Muscle layer of duodenum (tissue), 2 donors: ENCODE measurements around the gene PTPRA.

Experiments used
- H3K27ac ChIP-seq: one replicate; pipeline ENCODE4 v1.7.0; 2013; ENCODE audit warnings: mild to moderate bottlenecking, low read length
- H3K27me3 ChIP-seq: one replicate; pipeline ENCODE4 v1.7.0; 2013; ENCODE audit warnings: low read depth, mild to moderate bottlenecking, control low read depth, low read length
- H3K36me3 ChIP-seq, 2 donors: one replicate each; pipeline ENCODE4 v1.7.0; 2013; ENCODE audit warnings: low read length in 2 of 2, control low read depth in 1 of 2, mild to moderate bottlenecking in 1 of 2; ENCODE audit not compliant: insufficient read depth in 2 of 2, control insufficient read depth in 1 of 2
- H3K4me1 ChIP-seq, 2 donors: one replicate each; pipeline ENCODE4 v1.7.0; 2013; ENCODE audit warnings: low read length in 2 of 2, mild to moderate bottlenecking in 2 of 2, control low read depth in 1 of 2, moderate library complexity in 1 of 2; ENCODE audit not compliant: insufficient read depth in 2 of 2, control insufficient read depth in 1 of 2
- H3K4me3 ChIP-seq, 2 donors: one replicate each; pipeline ENCODE4 v1.7.0; 2013; ENCODE audit warnings: low read length in 2 of 2, low read depth in 1 of 2, mild to moderate bottlenecking in 1 of 2
- H3K9me3 ChIP-seq, 2 donors: one replicate each; pipeline ENCODE4 v1.7.0; 2013; ENCODE audit warnings: low read length in 2 of 2, control low read depth in 1 of 2, mild to moderate bottlenecking in 1 of 2; ENCODE audit not compliant: control insufficient read depth in 1 of 2
- donor health status: healthy.

Gene PTPRA

GRCh38 chr20:2838847-2839671 lies 34.2 kb upstream of the PTPRA start:
- Histone ChIP-seq H3K36me3 (peaks cover 5 to 7% of the 10 kb centered on the region in 2 donors), H3K9me3 (no peaks in the 10 kb centered on the region), H3K27me3 (no peaks in the 10 kb centered on the region), H3K27ac (no peak overlapping the region), H3K4me1 (peaks cover 4 to 13% of the 10 kb centered on the region in 2 donors), H3K4me3 (peak overlapping the region; percentile 67 to 91)

- H3K27me3 ChIP-seq, result no peaks in the 10 kb centered on the region
- peaks cover 4 to 13% of the 10 kb centered on the region in 2 donors for H3K4me1 ChIP-seq
- peak overlapping the region; percentile 67 to 91 for H3K4me3 ChIP-seq
- no peak overlapping the region for H3K27ac ChIP-seq
- peaks cover 5 to 11% of the 10 kb centered on the region in 2 donors for H3K36me3 ChIP-seq
- H3K9me3 ChIP-seq, result no peaks in the 10 kb centered on the region
Observed at GRCh38 chr20:2839732-2840137, 33.5 kb upstream of the PTPRA start.

GRCh38 chr20:2840138-2840966 lies 32.9 kb upstream of the PTPRA start, which contains the start of the genes PCED1A and VPS16:
Gene PCED1A, minus strand, starts transcription at chr20:2840655. Its CDS starts 743 bp downstream, at chr20:2839912.
Gene VPS16, plus strand, starts transcription at chr20:2840745. Its CDS starts 30 bp downstream, at chr20:2840775.
- Histone ChIP-seq H3K27me3 (no peaks in the 10 kb centered on the region), H3K9me3 (no peaks in the 10 kb centered on the region), H3K4me1 (peaks cover 4 to 13% of the 10 kb centered on the region in 2 donors), H3K4me3 (peak within 1 kb of the TSS; percentile 75 to 91), H3K36me3 (peaks cover 5 to 11% of the 10 kb centered on the region in 2 donors), H3K27ac (peak within 1 kb of the TSS; percentile 82)

- no peaks in the 10 kb centered on the region for H3K9me3 ChIP-seq
- no peaks in the 10 kb centered on the region for H3K27me3 ChIP-seq
- peak overlapping the region; percentile 75 to 91 for H3K4me3 ChIP-seq
- peaks cover 4 to 13% of the 10 kb centered on the region in 2 donors for H3K4me1 ChIP-seq
- peak overlapping the region; percentile 81 for H3K27ac ChIP-seq
- H3K36me3 ChIP-seq, result peaks cover 5 to 6% of the 10 kb centered on the region in 2 donors
Observed at GRCh38 chr20:2840967-2841531, 32.2 kb upstream of the PTPRA start.

- Histone ChIP-seq H3K27me3 (no peaks in the 10 kb centered on the region), H3K27ac (no peak overlapping the region), H3K4me1 (peaks cover 4 to 7% of the 10 kb centered on the region in 2 donors), H3K36me3 (peaks cover 0 to 6% of the 10 kb centered on the region in 2 donors), H3K4me3 (no peak overlapping the region), H3K9me3 (no peaks in the 10 kb centered on the region)
Observed at GRCh38 chr20:2845607-2846006, 27.7 kb upstream of the PTPRA start.

GRCh38 chr20:2846698-2847097 lies 26.6 kb upstream of the PTPRA start:
- no peak overlapping the region for H3K4me3 ChIP-seq
- H3K27me3 ChIP-seq, result no peaks in the 10 kb centered on the region
- peaks cover 0 to 6% of the 10 kb centered on the region in 2 donors for H3K36me3 ChIP-seq
- H3K4me1 ChIP-seq, result peaks cover 0 to 2% of the 10 kb centered on the region in 2 donors
- H3K9me3 ChIP-seq, result no peaks in the 10 kb centered on the region
- no peak overlapping the region for H3K27ac ChIP-seq

- no peaks in the 10 kb centered on the region for H3K9me3 ChIP-seq
- no peaks in the 10 kb centered on the region for H3K27me3 ChIP-seq
- peaks cover 0 to 6% of the 10 kb centered on the region in 2 donors for H3K36me3 ChIP-seq
- H3K4me3 ChIP-seq, result no peak overlapping the region
- H3K27ac ChIP-seq, result no peak overlapping the region
- peaks cover 0 to 3% of the 10 kb centered on the region in 2 donors for H3K4me1 ChIP-seq
Observed at GRCh38 chr20:2847802-2848201, 25.5 kb upstream of the PTPRA start.

GRCh38 chr20:2849529-2849928 lies 23.8 kb upstream of the PTPRA start:
- H3K9me3 ChIP-seq, result no peaks in the 10 kb centered on the region
- no peak overlapping the region for H3K27ac ChIP-seq
- H3K27me3 ChIP-seq, result no peaks in the 10 kb centered on the region
- H3K4me1 ChIP-seq, result peaks cover 0 to 3% of the 10 kb centered on the region in 2 donors
- peaks cover 0 to 4% of the 10 kb centered on the region in 2 donors for H3K36me3 ChIP-seq
- no peak overlapping the region for H3K4me3 ChIP-seq

GRCh38 chr20:2851086-2851485 lies 22.2 kb upstream of the PTPRA start:
- Histone ChIP-seq H3K36me3 (no peaks in the 10 kb centered on the region), H3K27ac (no peak overlapping the region), H3K27me3 (no peaks in the 10 kb centered on the region), H3K9me3 (no peaks in the 10 kb centered on the region), H3K4me1 (peaks cover 0 to 3% of the 10 kb centered on the region in 2 donors), H3K4me3 (no peak overlapping the region)

GRCh38 chr20:2858591-2858990 lies 14.7 kb upstream of the PTPRA start:
- no peaks in the 10 kb centered on the region for H3K9me3 ChIP-seq
- H3K27me3 ChIP-seq, result no peaks in the 10 kb centered on the region
- no peak overlapping the region for H3K27ac ChIP-seq
- peaks cover 11 to 28% of the 10 kb centered on the region in 2 donors for H3K36me3 ChIP-seq
- no peaks in the 10 kb centered on the region for H3K4me1 ChIP-seq
- no peak overlapping the region for H3K4me3 ChIP-seq
